ENCODE measurements around the gene TOR3A.

Gene TOR3A

DNA sequence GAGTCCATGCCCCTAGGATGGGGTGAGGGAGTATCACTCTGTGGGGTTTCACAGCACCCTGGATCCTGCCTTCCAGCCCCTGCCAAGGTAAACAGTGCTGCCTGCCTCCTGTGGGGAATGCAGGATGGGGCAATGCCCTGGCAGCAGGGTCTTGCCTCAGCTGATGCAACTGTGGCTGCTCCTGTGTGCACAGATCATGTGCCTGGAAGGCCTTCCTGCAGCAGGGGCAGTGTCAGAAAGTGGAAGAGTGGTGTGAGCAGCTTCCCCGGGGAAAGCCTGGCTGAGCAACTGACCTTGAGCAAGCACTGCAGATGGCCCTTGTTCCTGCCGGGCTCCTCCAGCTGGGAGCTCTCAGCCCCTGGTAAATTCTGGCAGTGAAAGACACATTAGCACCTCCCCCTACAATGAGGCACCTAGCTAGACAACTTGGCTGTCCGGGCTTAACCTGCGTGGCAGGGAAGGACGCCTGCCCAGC, 9.9 kb downstream of the TOR3A start:
- no CpG with 5 or more reads among the region's 5 CpGs for WGBS (ENCODE audit: insufficient coverage, insufficient read length)
- no peak for DNase-seq (ENCODE audit: low read depth, low spot score)
- H3K9me3 ChIP-seq (ENCODE audit: control insufficient read depth, insufficient read depth, low read length): no peaks in the 10 kb centered on the region
- H3K36me3 ChIP-seq (ENCODE audit: control insufficient read depth, insufficient read depth, low read length): peaks cover 16% of the 10 kb centered on the region
- H3K27ac ChIP-seq (ENCODE audit: low read length): no peak overlapping the region
- H3K27me3 ChIP-seq (ENCODE audit: control insufficient read depth, insufficient read depth, low read length): no peaks in the 10 kb centered on the region
- peaks cover 8% of the 10 kb centered on the region; the same call in 1 of the 2 replicates for H3K4me1 ChIP-seq (ENCODE audit: control insufficient read depth, insufficient read depth, low read length)
- no peak overlapping the region for H3K4me3 ChIP-seq (ENCODE audit: low read length)

DNA sequence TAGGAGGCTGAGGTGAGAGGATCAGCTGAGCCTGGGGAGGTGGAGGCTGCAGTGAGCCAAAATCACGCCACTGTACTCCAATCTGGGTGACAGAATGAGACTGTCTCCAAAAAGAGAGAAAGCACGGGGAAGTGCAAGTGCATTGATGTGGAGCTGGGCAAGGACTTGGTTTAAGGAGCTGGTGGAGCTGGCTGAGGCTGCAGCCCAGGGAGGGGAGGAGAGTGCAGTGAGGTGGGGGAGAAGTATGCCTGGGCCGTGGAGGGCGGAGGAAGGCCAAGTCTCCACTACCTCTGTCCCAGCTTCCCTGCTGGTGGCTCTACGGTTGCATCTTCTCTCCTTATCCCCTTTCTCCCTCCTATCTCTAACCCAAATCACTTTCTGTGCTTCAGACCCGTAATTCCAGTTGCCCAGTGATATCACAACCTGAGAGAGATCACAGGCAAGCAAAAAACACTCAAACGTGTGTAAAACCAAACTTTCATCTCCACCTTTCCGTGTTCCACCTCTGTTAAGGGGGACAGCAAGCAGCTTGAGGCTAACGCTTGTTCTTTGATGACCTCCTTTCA, 11.1 kb downstream of the TOR3A start:
- H3K36me3 ChIP-seq (ENCODE audit: control insufficient read depth, insufficient read depth, low read length): peaks cover 16% of the 10 kb centered on the region
- no peak overlapping the region for H3K27ac ChIP-seq (ENCODE audit: low read length)
- no peak overlapping the region for H3K4me3 ChIP-seq (ENCODE audit: low read length)
- no peaks in the 10 kb centered on the region for H3K9me3 ChIP-seq (ENCODE audit: control insufficient read depth, insufficient read depth, low read length)
- no peak for DNase-seq (ENCODE audit: low read depth, low spot score)
- peaks cover 4% of the 10 kb centered on the region; the same call in 1 of the 2 replicates for H3K4me1 ChIP-seq (ENCODE audit: control insufficient read depth, insufficient read depth, low read length)
- no CpG with 5 or more reads among the region's 9 CpGs for WGBS (ENCODE audit: insufficient coverage, insufficient read length)
- H3K27me3 ChIP-seq (ENCODE audit: control insufficient read depth, insufficient read depth, low read length): no peaks in the 10 kb centered on the region

GRCh38 chr1:179094818-179095217, 12.9 kb downstream of the TOR3A start:
- peaks cover 16% of the 10 kb centered on the region for H3K36me3 ChIP-seq (ENCODE audit: control insufficient read depth, insufficient read depth, low read length)
- no peaks in the 10 kb centered on the region for H3K27me3 ChIP-seq (ENCODE audit: control insufficient read depth, insufficient read depth, low read length)
- H3K27ac ChIP-seq (ENCODE audit: low read length): no peak overlapping the region
- H3K4me1 ChIP-seq (ENCODE audit: control insufficient read depth, insufficient read depth, low read length): peaks cover 1% of the 10 kb centered on the region; the same call in 1 of the 2 replicates
- H3K4me3 ChIP-seq (ENCODE audit: low read length): no peak overlapping the region
- H3K9me3 ChIP-seq (ENCODE audit: control insufficient read depth, insufficient read depth, low read length): no peaks in the 10 kb centered on the region
- no peak for DNase-seq (ENCODE audit: low read depth, low spot score)
- WGBS (ENCODE audit: insufficient coverage, insufficient read length): no CpG with 5 or more reads among the region's 5 CpGs

- Histone ChIP-seq H3K27me3 (ENCODE audit: control insufficient read depth, insufficient read depth, low read length) (no peaks in the 10 kb centered on the region), H3K4me1 (ENCODE audit: control insufficient read depth, insufficient read depth, low read length) (peaks cover 1% of the 10 kb centered on the region; the same call in 1 of the 2 replicates), H3K4me3 (ENCODE audit: low read length) (no peak overlapping the region), H3K36me3 (ENCODE audit: control insufficient read depth, insufficient read depth, low read length) (peaks cover 16% of the 10 kb centered on the region), H3K9me3 (ENCODE audit: control insufficient read depth, insufficient read depth, low read length) (no peaks in the 10 kb centered on the region), H3K27ac (ENCODE audit: low read length) (no peak overlapping the region)
- no CpG with 5 or more reads among the region's 4 CpGs for WGBS (ENCODE audit: insufficient coverage, insufficient read length)
- no peak for DNase-seq (ENCODE audit: low read depth, low spot score)
These were observed 13.5 kb downstream of the TOR3A start for GRCh38 chr1:179095377-179095776.

- WGBS (ENCODE audit: insufficient coverage, insufficient read length): no CpG with 5 or more reads among the region's 3 CpGs
- no peak overlapping the region for H3K4me3 ChIP-seq (ENCODE audit: low read length)
- no peaks in the 10 kb centered on the region for H3K9me3 ChIP-seq (ENCODE audit: control insufficient read depth, insufficient read depth, low read length)
- H3K4me1 ChIP-seq (ENCODE audit: control insufficient read depth, insufficient read depth, low read length): peaks cover 1% of the 10 kb centered on the region; the same call in 1 of the 2 replicates
- H3K27ac ChIP-seq (ENCODE audit: low read length): no peak overlapping the region
- no peaks in the 10 kb centered on the region for H3K27me3 ChIP-seq (ENCODE audit: control insufficient read depth, insufficient read depth, low read length)
- peaks cover 16% of the 10 kb centered on the region for H3K36me3 ChIP-seq (ENCODE audit: control insufficient read depth, insufficient read depth, low read length)
- no peak for DNase-seq (ENCODE audit: low read depth, low spot score)
These were observed 14.1 kb downstream of the TOR3A start for GRCh38 chr1:179095924-179096323.

GRCh38 chr1:179099891-179100290, 18.0 kb downstream of the TOR3A start:
- peaks cover 1% of the 10 kb centered on the region; the same call in 1 of the 2 replicates for H3K4me1 ChIP-seq (ENCODE audit: control insufficient read depth, insufficient read depth, low read length)
- peaks cover 3% of the 10 kb centered on the region for H3K36me3 ChIP-seq (ENCODE audit: control insufficient read depth, insufficient read depth, low read length)
- H3K27me3 ChIP-seq (ENCODE audit: control insufficient read depth, insufficient read depth, low read length): no peaks in the 10 kb centered on the region
- no peaks in the 10 kb centered on the region for H3K9me3 ChIP-seq (ENCODE audit: control insufficient read depth, insufficient read depth, low read length)
- H3K27ac ChIP-seq (ENCODE audit: low read length): no peak overlapping the region
- no peak overlapping the region for H3K4me3 ChIP-seq (ENCODE audit: low read length)
- WGBS (ENCODE audit: insufficient coverage, insufficient read length): no CpG with 5 or more reads among the region's 4 CpGs
- no peak for DNase-seq (ENCODE audit: low read depth, low spot score)

- WGBS (ENCODE audit: insufficient coverage, insufficient read length): no CpG with 5 or more reads among the region's 4 CpGs
- Histone ChIP-seq H3K27ac (ENCODE audit: low read length) (no peak overlapping the region), H3K4me1 (ENCODE audit: control insufficient read depth, insufficient read depth, low read length) (peaks cover 1% of the 10 kb centered on the region; the same call in 1 of the 2 replicates), H3K27me3 (ENCODE audit: control insufficient read depth, insufficient read depth, low read length) (no peaks in the 10 kb centered on the region), H3K9me3 (ENCODE audit: control insufficient read depth, insufficient read depth, low read length) (no peaks in the 10 kb centered on the region), H3K36me3 (ENCODE audit: control insufficient read depth, insufficient read depth, low read length) (no peaks in the 10 kb centered on the region; the same call in 1 of the 2 replicates), H3K4me3 (ENCODE audit: low read length) (no peak overlapping the region)
- DNase-seq (ENCODE audit: low read depth, low spot score): no peak
These were observed 19.7 kb downstream of the TOR3A start for GRCh38 chr1:179101566-179101965.

GRCh38 chr1:179103999-179104398, 22.1 kb downstream of the TOR3A start:
- H3K4me1 ChIP-seq (ENCODE audit: control insufficient read depth, insufficient read depth, low read length): peaks cover 1% of the 10 kb centered on the region; the same call in 1 of the 2 replicates
- H3K9me3 ChIP-seq (ENCODE audit: control insufficient read depth, insufficient read depth, low read length): no peaks in the 10 kb centered on the region
- no peak overlapping the region for H3K4me3 ChIP-seq (ENCODE audit: low read length)
- DNase-seq (ENCODE audit: low read depth, low spot score): no peak
- H3K27me3 ChIP-seq (ENCODE audit: control insufficient read depth, insufficient read depth, low read length): no peaks in the 10 kb centered on the region
- H3K27ac ChIP-seq (ENCODE audit: low read length): no peak overlapping the region
- no CpG with 5 or more reads among the region's 1 CpG for WGBS (ENCODE audit: insufficient coverage, insufficient read length)
- H3K36me3 ChIP-seq (ENCODE audit: control insufficient read depth, insufficient read depth, low read length): peaks cover 13% of the 10 kb centered on the region

DNA sequence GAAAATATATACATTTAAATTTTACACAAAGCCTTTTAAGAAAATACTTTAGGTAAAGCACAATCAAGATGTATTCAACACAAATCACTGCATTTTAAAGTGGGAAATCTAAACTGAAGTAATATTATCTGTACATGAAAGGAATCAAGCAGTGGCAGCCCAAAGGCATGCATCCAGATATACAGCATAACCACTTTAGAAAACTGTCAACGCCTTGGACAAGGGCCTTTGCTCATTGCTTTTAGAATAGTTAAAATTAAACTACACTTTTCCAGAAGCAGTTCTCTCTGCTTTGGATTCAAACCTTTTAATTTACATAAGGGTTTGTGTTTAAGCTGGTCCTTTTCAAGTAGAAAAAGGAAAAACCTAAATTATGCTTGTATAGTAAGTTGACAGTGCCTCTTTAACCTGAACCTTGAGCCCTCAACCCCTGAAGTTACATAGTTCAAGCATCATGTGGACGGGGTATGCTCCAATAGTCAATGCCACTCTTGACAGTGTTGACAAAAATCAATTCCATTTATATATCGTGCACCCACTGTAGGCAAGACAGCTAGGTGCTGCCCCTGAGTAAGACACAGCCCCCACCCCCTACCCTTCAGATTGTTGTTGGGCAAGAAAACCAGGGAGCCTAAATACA, 22.9 kb downstream of the TOR3A start:
- no peak for DNase-seq (ENCODE audit: low read depth, low spot score)
- Histone ChIP-seq H3K27ac (ENCODE audit: low read length) (no peak overlapping the region), H3K4me1 (ENCODE audit: control insufficient read depth, insufficient read depth, low read length) (no peaks in the 10 kb centered on the region), H3K9me3 (ENCODE audit: control insufficient read depth, insufficient read depth, low read length) (no peaks in the 10 kb centered on the region), H3K27me3 (ENCODE audit: control insufficient read depth, insufficient read depth, low read length) (no peaks in the 10 kb centered on the region), H3K36me3 (ENCODE audit: control insufficient read depth, insufficient read depth, low read length) (peaks cover 13% of the 10 kb centered on the region), H3K4me3 (ENCODE audit: low read length) (no peak overlapping the region)
- WGBS (ENCODE audit: insufficient coverage, insufficient read length): no CpG with 5 or more reads among the region's 3 CpGs

DNA sequence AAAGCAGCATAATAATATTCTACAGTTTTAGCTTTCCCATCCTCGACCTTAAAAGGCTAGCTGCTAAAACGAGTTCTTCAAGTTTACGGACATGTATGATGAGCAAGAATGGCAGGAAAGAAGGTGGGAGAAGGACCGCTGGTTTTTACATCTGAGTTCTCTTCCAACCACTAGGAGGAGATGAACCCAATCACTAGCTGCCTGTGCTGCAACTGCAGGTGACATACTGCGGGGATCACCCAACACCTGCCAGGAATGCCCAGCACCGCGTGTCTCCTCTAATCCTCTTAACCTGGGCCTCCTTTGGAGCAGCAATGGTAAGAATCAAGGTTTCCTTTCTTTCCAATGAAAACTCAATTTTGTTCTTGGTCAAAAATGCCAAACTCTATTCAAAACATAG, 23.5 kb downstream of the TOR3A start:
- H3K9me3 ChIP-seq (ENCODE audit: control insufficient read depth, insufficient read depth, low read length): no peaks in the 10 kb centered on the region
- H3K27me3 ChIP-seq (ENCODE audit: control insufficient read depth, insufficient read depth, low read length): no peaks in the 10 kb centered on the region
- no peak overlapping the region for H3K27ac ChIP-seq (ENCODE audit: low read length)
- peaks cover 16% of the 10 kb centered on the region for H3K36me3 ChIP-seq (ENCODE audit: control insufficient read depth, insufficient read depth, low read length)
- no peak overlapping the region for H3K4me3 ChIP-seq (ENCODE audit: low read length)
- WGBS (ENCODE audit: insufficient coverage, insufficient read length): no CpG with 5 or more reads among the region's 7 CpGs
- DNase-seq (ENCODE audit: low read depth, low spot score): no peak
- H3K4me1 ChIP-seq (ENCODE audit: control insufficient read depth, insufficient read depth, low read length): no peaks in the 10 kb centered on the region
